ENCODE measurements around the gene APOL6. TPM values are rescaled to one million over a fixed set of nuclear protein-coding genes. Genes with fewer than 3 reads are reported as not detected.
"Not testable (repeated sequence)": the region's sequence is repeated elsewhere in the genome, so short reads cannot be mapped to it uniquely, and the experiment has no call there.

APOL6 gene
- total RNA-seq, 1 donor from 2014 or later: 2.2 TPM

- no peak for DNase-seq
Measured at GRCh38 chr22:35618427-35619223, 29.6 kb upstream of the APOL6 start.

DNA sequence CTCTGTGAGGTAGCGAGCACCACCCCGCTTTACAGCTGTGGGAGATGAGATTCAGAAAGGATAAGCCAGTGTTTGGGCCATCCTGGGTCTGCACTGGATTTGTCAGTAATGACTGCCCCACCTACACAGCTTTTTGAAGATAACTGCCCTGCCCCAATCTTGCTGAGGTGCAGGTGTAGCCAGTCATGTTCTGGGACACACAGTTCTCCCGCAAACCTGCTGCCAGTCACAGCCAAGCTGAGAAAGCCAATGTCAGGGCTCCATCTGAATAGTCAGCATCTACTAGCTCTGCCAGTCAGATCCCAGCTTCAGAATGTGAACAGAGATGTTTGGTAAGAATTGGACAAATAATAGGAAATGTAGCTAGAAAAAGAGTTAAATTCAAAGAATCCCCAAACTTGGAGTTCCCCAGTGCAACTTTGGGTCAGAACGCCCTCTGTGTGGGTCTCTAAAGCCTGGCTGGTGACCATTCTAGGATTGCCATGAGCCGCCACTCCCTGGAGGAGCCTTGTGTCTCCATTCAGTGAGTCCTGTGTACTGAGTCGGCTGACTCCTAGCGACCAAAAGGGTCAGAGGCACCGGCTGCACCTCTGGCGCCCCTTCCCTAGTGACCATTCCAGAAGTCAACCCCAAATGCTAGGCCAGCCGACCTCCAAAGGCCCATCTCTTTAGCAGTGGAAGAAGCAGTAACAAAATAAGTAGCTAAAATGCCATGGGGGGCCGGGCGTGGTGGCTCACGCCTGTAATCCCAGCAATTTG is 28.7 kb upstream of the APOL6 start:
- no peak for DNase-seq

GRCh38 chr22:35620624-35621251 is 27.5 kb upstream of the APOL6 start:
- no peak for DNase-seq

DNA sequence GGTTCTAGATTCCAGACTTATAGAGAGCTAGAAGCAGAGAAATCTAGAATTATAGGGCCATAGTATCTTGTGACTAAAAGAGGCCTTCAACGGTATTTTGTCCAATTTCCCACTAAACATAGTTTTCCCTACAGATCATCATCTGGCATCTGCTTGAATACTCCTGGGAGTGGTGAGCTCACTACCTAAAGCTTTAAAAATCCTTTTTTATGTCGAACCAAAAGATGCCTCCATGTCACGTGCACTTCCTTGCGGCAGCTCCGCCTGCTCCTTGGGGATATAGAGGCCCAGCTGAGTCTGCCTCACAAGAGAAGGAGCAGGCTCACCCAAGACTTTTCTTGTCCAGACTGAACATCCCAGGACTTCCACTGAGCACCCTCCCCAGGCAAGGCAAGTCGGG is 26.8 kb upstream of the APOL6 start:
- DNase-seq: no peak

- DNase-seq: no peak
Measured at GRCh38 chr22:35622191-35622913, 25.9 kb upstream of the APOL6 start.

DNA sequence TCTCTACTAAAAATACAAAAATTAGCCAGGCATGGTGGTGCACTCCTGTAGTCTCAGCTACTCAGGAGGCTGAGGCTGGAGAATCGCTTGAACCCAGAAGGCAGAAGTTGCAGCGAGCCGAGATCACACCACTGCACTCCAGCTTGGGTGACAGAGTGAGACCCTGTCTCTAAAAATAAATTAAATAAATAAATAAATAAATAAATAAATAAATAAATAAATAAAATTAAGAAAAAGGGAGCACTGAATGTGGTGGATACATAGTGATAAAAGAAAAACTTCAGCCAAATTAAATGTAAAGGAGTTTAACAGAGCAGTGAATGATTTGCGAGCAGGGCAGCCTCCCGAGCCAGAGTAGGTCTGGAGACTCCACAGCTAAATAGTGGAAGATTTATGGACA is 24.4 kb upstream of the APOL6 start:
- not testable (repeated sequence) for DNase-seq

DNA sequence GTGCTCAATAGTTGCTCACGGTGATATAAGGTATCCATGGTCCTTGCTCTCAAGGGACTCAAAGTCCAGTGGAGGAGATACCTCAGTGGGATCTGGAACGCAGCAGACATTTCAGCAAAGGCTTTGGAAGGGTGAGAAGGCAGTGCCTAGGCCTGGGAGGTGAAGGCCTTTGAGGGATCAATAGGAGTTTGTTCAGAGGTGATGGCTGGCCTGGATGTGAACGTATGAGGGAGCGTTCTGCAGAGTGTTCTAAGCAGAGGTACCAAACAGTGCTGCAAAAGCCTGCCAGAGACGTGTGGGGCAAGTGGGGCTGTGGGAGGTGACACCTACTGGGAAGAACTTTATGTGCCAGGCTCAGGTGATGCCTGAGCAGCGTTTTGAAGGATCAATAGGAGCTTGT is 23.7 kb upstream of the APOL6 start:
- no peak for DNase-seq

GRCh38 chr22:35625763-35626432 is 22.3 kb upstream of the APOL6 start:
- DNase-seq: no peak

GRCh38 chr22:35627267-35628041 is 20.8 kb upstream of the APOL6 start:
- DNase-seq: no peak

DNA sequence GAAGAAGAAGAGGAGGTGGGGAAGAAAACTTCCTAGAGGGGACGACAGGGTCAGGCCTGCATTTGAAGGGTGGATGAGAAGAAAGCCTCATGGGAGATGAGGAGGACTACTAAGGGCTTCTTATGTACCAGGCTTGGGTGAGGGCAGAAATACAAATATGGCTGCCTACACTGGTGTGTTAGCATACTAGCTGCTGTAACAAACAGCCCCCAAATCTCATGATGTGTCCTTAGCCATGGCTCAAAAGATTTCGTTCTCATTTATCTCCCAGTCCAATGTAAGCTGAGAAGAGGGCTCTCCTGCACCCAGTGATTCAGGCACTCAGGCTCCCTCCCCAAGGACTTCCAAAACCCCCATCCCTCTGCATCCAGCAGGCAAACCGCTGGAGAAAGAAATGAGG is 19.5 kb upstream of the APOL6 start:
- no peak for DNase-seq

DNA sequence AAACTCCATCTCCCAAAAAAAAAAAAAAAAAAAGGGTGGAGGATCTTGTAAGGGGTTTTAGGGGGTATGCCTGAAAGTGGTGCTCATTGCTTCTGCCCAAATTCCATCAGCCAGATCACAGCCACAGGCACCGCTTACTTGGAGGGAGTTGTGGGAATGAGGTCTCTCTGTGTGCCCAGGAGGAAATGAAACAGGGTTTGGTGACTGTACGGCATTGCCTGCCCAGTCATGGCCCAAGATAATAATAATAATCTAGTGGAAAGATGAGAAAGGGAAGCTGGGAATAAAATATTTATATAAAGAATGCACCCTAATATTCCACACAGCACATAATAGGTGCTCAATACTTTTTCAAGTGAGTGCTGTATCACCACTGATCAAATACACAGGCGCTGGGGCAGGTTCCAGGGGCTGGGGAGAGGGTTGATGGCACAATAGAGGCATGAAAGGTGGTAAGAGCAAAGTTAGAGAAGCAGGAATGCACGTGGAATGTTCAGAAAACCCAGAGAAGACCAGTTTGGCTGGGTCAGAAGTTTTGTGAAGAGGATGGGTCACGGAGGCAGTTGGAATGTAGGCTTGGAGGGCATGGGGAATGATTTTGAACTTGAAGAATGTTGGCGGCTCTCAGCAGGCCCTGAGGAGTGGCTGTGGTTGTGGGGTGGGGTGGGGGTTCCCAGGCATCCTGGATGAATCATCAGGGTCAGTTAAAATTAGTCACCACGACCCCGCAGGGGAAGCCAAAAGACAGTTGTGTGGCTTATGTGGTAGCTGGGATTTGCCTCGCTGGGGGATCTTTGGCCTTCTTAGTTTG is 18.6 kb upstream of the APOL6 start:
- DNase-seq: no peak

DNA sequence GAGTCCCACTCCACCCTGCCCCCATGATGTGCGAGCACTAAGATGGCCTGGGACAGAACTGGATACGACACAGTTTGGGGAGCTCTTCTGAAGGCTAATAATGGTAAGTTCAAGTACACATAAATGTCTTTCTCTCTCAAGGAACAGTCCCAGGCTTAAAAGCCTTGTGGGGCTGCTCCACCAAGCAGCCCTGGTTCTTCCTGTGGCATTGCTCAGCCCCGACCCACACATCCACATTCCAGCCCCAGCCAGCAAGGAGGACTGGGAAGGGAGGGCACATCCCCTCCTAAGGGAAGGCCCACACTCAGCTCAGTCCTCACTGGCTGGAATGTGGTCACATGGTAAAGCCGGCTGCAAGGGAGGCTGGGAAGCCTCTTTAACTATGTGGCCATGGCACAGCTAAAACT is 17.9 kb upstream of the APOL6 start:
- DNase-seq: no peak

DNA sequence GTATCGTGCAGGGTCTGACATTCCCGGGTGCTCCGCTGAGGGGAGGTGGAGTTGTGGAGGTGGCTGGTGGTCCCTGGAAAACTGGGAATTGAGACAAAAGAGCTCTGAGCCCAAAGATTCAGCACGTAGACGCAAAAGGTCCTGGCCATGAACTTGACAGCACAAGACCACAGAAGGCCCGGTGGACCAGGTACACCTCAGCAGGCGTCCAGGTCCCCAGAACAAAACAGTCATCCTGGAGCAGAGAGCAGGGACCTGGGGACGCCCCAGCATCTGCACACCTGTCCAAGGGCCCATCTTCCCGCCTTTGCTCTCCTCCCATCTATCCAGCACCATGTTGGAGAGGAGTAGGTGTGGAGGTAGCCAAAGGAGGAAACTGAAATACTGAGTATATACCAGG is 17.4 kb upstream of the APOL6 start:
- DNase-seq: no peak

GRCh38 chr22:35631597-35631996 is 16.6 kb upstream of the APOL6 start:
- DNase-seq: no peak

DNA sequence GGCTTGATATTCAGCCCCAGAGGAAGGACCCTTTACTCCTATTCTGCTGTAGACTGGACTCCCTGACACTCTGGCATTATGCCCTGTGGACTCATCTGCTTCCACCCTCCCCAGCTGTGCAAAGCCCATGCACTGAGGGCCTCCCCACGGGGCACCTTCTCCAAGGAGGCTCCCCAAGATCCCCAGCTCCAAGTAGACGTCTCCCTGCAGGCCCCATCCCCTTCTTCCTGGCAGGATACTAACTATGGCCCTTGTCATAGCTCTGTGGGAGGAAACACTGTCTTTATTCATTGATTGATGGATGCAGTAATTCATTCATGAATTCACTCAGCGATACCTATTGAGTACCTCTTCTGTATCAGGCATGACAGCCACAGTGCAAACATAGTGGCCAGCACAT is 15.3 kb upstream of the APOL6 start:
- no peak for DNase-seq

DNA sequence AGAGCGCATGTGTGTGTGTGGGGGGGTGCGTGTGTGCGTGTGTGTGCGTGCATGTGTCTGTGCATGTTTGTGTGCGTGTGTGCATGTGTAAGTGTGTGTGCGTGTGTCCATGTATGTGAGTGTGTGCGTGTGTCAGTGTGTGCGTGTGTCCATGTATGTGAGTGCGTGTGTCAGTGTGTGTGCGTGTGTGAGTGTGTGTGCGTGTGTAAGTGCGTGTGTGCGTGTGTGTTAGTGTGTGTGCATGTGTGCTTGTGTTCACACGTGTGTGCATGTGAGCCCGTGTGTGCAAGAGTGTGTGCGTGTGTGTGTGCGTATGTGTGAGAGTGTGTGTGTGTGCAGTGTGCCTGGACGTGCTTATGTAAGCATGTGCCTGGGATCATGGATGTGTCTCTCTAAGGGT is 14.7 kb upstream of the APOL6 start:
- DNase-seq: no peak

DNA sequence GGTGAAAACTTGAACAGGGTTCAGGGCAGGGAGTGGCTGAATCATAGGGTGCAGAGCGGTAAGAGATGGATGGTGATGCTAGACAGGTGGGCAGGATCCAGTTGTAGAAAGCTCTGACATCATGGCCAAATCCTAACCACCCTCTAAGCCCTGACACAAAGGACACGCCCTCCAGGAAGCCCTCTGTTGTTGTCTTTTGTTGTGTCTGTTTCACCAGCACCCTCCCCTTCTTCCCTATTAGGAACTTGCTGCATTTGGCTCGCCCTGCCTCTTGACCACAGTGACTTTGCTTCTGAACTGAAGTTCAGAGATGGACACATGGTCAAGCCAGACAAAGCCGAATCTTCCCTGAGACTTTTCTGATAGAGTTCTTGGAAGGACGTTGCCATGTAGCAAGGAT is 14.2 kb upstream of the APOL6 start:
- DNase-seq: no peak

DNA sequence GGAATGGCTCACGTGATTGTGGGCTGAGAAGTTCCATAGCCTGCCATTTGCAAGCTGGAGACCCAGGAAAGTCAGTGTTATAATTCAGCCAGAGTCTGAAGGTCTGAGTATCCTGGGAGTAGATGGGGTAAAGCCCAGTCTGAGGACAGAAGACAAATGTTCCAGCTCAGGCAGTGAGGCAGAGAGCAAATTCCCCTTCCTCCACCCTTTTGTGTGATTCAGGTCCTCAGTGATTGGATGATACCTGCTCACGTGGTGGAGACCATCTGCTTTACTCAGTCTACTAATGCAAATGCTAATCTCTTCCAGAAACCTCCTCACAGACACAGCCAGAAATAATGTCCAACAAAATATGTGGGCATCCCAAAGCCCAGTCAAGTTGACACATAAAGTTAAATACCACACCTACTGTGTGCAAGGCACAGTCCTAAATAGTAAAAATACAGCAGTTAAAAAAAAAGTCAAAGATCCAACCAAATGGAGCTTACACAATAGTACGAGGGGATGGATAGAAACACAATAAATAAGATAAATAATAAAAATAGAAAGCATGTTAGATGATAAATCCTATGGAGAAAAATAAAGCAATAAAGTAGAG is 13.2 kb upstream of the APOL6 start:
- DNase-seq: no peak

DNA sequence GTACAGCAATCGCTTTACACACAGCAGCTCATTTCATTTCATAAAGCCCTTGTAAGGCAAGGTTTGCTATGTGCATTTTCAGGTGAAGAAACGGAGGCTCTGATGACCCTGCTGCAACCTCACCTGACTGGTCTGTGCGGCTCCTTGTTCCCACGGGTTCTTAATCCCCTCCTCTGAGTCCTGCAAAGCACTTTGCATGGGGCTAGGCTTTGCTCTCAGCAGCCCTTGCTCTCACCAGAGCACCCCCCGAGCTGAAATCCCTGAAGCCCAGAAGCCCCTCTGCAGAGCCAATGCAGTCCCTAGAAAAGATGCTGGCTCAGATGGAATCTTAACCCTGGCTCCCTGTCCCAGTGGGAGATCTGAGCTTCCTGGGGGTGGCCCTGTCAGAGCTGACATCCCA is 11.0 kb upstream of the APOL6 start:
- DNase-seq: no peak

DNA sequence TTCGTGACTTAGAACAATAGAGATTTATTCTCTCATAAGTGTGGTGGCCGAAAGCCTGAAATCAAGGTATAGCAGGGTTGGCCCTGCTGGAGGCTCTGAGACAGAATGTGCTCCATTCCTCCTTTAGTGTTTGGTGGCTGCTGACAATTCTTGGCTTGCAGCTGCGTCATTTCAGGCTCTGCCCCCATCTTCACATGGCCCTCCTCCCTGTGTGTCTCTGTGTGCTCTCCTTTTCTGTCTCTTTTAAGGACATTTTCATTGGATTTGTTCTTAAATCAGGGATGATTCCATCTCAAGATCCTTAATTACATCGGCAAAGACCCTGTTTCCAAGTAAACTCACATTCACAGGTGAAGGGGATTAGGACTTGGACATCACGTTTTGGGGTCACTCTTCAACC is 10.2 kb upstream of the APOL6 start:
- no peak for DNase-seq

Measured in occipital lobe (tissue), 2 donors.